ENCODE data around the gene EMC9.

The EMC9 gene

GRCh38 chr14:24093207-24093900, 48.0 kb downstream of the EMC9 start:
- Histone ChIP-seq H3K9ac (ENCODE audit: low read depth, low read length) (peak overlapping the region; percentile 52), H3K27me3 (ENCODE audit: insufficient read depth, low read length) (peaks cover 6% of the 10 kb centered on the region), H3K36me3 (ENCODE audit: insufficient read depth, low read length) (peaks cover 6% of the 10 kb centered on the region), H3K4me3 (ENCODE audit: low read length) (peak overlapping the region; percentile 24), H3K9me3 (ENCODE audit: insufficient read depth, low read depth, low read length) (no peaks in the 10 kb centered on the region), H3K27ac (ENCODE audit: low read depth, low read length) (peak overlapping the region; percentile 77; the same call in 1 of the 2 replicates), H3K4me1 (ENCODE audit: insufficient read depth, low read length) (peaks cover 14% of the 10 kb centered on the region)
- WGBS, result 83% methylated on average over 19 of the region's 19 CpGs

GRCh38 chr14:24092505-24093206, 48.7 kb downstream of the EMC9 start:
- 95% methylated on average over 3 of the region's 4 CpGs for WGBS
- H3K27me3 ChIP-seq (ENCODE audit: insufficient read depth, low read length), result peaks cover 6% of the 10 kb centered on the region
- no peaks in the 10 kb centered on the region for H3K9me3 ChIP-seq (ENCODE audit: insufficient read depth, low read depth, low read length)
- H3K27ac ChIP-seq (ENCODE audit: low read depth, low read length), result no peak overlapping the region
- H3K4me3 ChIP-seq (ENCODE audit: low read length), result no peak overlapping the region
- H3K9ac ChIP-seq (ENCODE audit: low read depth, low read length), result no peak overlapping the region
- no peaks in the 10 kb centered on the region for H3K36me3 ChIP-seq (ENCODE audit: insufficient read depth, low read length)
- peaks cover 14% of the 10 kb centered on the region for H3K4me1 ChIP-seq (ENCODE audit: insufficient read depth, low read length)

GRCh38 chr14:24092110-24092504, 49.3 kb downstream of the EMC9 start:
- peaks cover 6% of the 10 kb centered on the region for H3K27me3 ChIP-seq (ENCODE audit: insufficient read depth, low read length)
- H3K9ac ChIP-seq (ENCODE audit: low read depth, low read length), result no peak overlapping the region
- no peaks in the 10 kb centered on the region for H3K36me3 ChIP-seq (ENCODE audit: insufficient read depth, low read length)
- no peak overlapping the region for H3K4me3 ChIP-seq (ENCODE audit: low read length)
- peaks cover 14% of the 10 kb centered on the region for H3K4me1 ChIP-seq (ENCODE audit: insufficient read depth, low read length)
- H3K9me3 ChIP-seq (ENCODE audit: insufficient read depth, low read depth, low read length), result no peaks in the 10 kb centered on the region
- H3K27ac ChIP-seq (ENCODE audit: low read depth, low read length), result no peak overlapping the region

- 90% methylated on average over 5 of the region's 6 CpGs for WGBS
- no peak overlapping the region for H3K27ac ChIP-seq (ENCODE audit: low read depth, low read length)
- H3K27me3 ChIP-seq (ENCODE audit: insufficient read depth, low read length), result peaks cover 6% of the 10 kb centered on the region
- no peak overlapping the region for H3K9ac ChIP-seq (ENCODE audit: low read depth, low read length)
- no peaks in the 10 kb centered on the region for H3K9me3 ChIP-seq (ENCODE audit: insufficient read depth, low read depth, low read length)
- H3K4me3 ChIP-seq (ENCODE audit: low read length), result no peak overlapping the region
- H3K4me1 ChIP-seq (ENCODE audit: insufficient read depth, low read length), result peaks cover 5% of the 10 kb centered on the region
- no peaks in the 10 kb centered on the region for H3K36me3 ChIP-seq (ENCODE audit: insufficient read depth, low read length)
These were observed 51.5 kb downstream of the EMC9 start for GRCh38 chr14:24089890-24090289.

Measured in HUES64 (cell line).